Measurements from ENCODE around the gene HSPB7.

HSPB7 gene

GRCh38 chr1:16013220-16013907, 4.5 kb downstream of the HSPB7 start:
- no peaks in the 10 kb centered on the region for H3K27me3 ChIP-seq
- H3K36me3 ChIP-seq, result no peaks in the 10 kb centered on the region
- peak; percentile 48 for DNase-seq
- H3K9me3 ChIP-seq, result no peaks in the 10 kb centered on the region
- no peak for TF ChIP-seq CTCF (IDR thresholded peaks at IDR 0.05; ENCODE audit: low read depth, low read length)
- peak overlapping the region; percentile 29 for H3K4me3 ChIP-seq (ENCODE audit: low read depth, low read length)
- H3K4me1 ChIP-seq, result peaks cover 29% of the 10 kb centered on the region

- no peaks in the 10 kb centered on the region for H3K9me3 ChIP-seq
- no peaks in the 10 kb centered on the region for H3K27me3 ChIP-seq
- peaks cover 23% of the 10 kb centered on the region for H3K4me1 ChIP-seq
- H3K36me3 ChIP-seq, result no peaks in the 10 kb centered on the region
- TF ChIP-seq CTCF (IDR thresholded peaks at IDR 0.05; ENCODE audit: low read depth, low read length), result no peak
- DNase-seq, result peak; percentile 63
- peak overlapping the region; percentile 29 for H3K4me3 ChIP-seq (ENCODE audit: low read depth, low read length)
Observed at GRCh38 chr1:16012590-16013219, 5.1 kb downstream of the HSPB7 start.

GRCh38 chr1:16011936-16012589, 5.8 kb downstream of the HSPB7 start:
- Histone ChIP-seq H3K9me3 (no peaks in the 10 kb centered on the region), H3K27me3 (no peaks in the 10 kb centered on the region), H3K4me1 (peaks cover 18% of the 10 kb centered on the region), H3K4me3 (ENCODE audit: low read depth, low read length) (no peak overlapping the region), H3K36me3 (no peaks in the 10 kb centered on the region)
- no peak for DNase-seq
- no peak for TF ChIP-seq CTCF (IDR thresholded peaks at IDR 0.05; ENCODE audit: low read depth, low read length)

- DNase-seq, result no peak
- Histone ChIP-seq H3K4me1 (peaks cover 18% of the 10 kb centered on the region), H3K27me3 (no peaks in the 10 kb centered on the region), H3K36me3 (no peaks in the 10 kb centered on the region), H3K4me3 (ENCODE audit: low read depth, low read length) (no peak overlapping the region), H3K9me3 (no peaks in the 10 kb centered on the region)
- no peak for TF ChIP-seq CTCF (IDR thresholded peaks at IDR 0.05; ENCODE audit: low read depth, low read length)
Observed at GRCh38 chr1:16010837-16011236, 7.0 kb downstream of the HSPB7 start.

- H3K4me1 ChIP-seq, result peaks cover 10% of the 10 kb centered on the region
- no peaks in the 10 kb centered on the region for H3K36me3 ChIP-seq
- TF ChIP-seq CTCF (IDR thresholded peaks at IDR 0.05; ENCODE audit: low read depth, low read length), result no peak
- no peak overlapping the region for H3K4me3 ChIP-seq (ENCODE audit: low read depth, low read length)
- DNase-seq, result no peak
- no peaks in the 10 kb centered on the region for H3K9me3 ChIP-seq
- no peaks in the 10 kb centered on the region for H3K27me3 ChIP-seq
Observed at GRCh38 chr1:16009678-16010077, 8.2 kb downstream of the HSPB7 start.

- Histone ChIP-seq H3K9me3 (no peaks in the 10 kb centered on the region), H3K4me1 (peaks cover 5% of the 10 kb centered on the region), H3K4me3 (ENCODE audit: low read depth, low read length) (no peak overlapping the region), H3K27me3 (no peaks in the 10 kb centered on the region), H3K36me3 (no peaks in the 10 kb centered on the region)
- DNase-seq, result peak; percentile 77
- TF ChIP-seq CTCF (IDR thresholded peaks at IDR 0.05; ENCODE audit: low read depth, low read length), result peak; percentile 82
Observed at GRCh38 chr1:16009030-16009460, 8.8 kb downstream of the HSPB7 start.

Measured in BE2C (cell line).